ENCODE results near the gene SLC23A1.
"Not testable (repeated sequence)": the region's sequence is repeated elsewhere in the genome, so short reads cannot be mapped to it uniquely, and the experiment has no call there.

SLC23A1 gene

GRCh38 chr5:139389701-139390638, 6.9 kb upstream of the SLC23A1 start, which contains the start of gene MZB1:
Gene MZB1, minus strand, starts transcription at chr5:139389913. Its CDS starts 57 bp downstream, at chr5:139389856.
- no peak for DNase-seq

GRCh38 chr5:139388198-139388821, 5.2 kb upstream of the SLC23A1 start:
- DNase-seq, result no peak

GRCh38 chr5:139387611-139388197, 4.6 kb upstream of the SLC23A1 start:
- no peak for DNase-seq

- DNase-seq, result not testable (repeated sequence)
Observed at GRCh38 chr5:139386956-139387355, 3.9 kb upstream of the SLC23A1 start.

GRCh38 chr5:139386050-139386438, 2.9 kb upstream of the SLC23A1 start:
- DNase-seq, result no peak

GRCh38 chr5:139385061-139386049, 2.3 kb upstream of the SLC23A1 start:
- no peak for DNase-seq

GRCh38 chr5:139384591-139385051, 1.5 kb upstream of the SLC23A1 start:
- no peak for DNase-seq

GRCh38 chr5:139383993-139384590, 995 bp upstream of the SLC23A1 start:
- DNase-seq, result no peak

- DNase-seq, result no peak
Observed at GRCh38 chr5:139382807-139383206, 290 bp downstream of the SLC23A1 start.

GRCh38 chr5:139381837-139382761, 998 bp downstream of the SLC23A1 start:
- DNase-seq, result no peak

GRCh38 chr5:139379626-139380449, 3.3 kb downstream of the SLC23A1 start:
- no peak for DNase-seq

GRCh38 chr5:139378941-139379361, 4.1 kb downstream of the SLC23A1 start:
- DNase-seq, result no peak

GRCh38 chr5:139378101-139378825, 4.8 kb downstream of the SLC23A1 start:
- no peak for DNase-seq

- no peak for DNase-seq
Observed at GRCh38 chr5:139377226-139377625, 5.9 kb downstream of the SLC23A1 start.

GRCh38 chr5:139376364-139376763, 6.7 kb downstream of the SLC23A1 start:
- DNase-seq, result no peak

- no peak for DNase-seq
Observed at GRCh38 chr5:139374909-139375308, 8.2 kb downstream of the SLC23A1 start.

GRCh38 chr5:139371482-139372435, 11.3 kb downstream of the SLC23A1 start:
- DNase-seq, result no peak

GRCh38 chr5:139369181-139369580, 13.9 kb downstream of the SLC23A1 start:
- DNase-seq, result no peak
